ENCODE data around the gene DDOST.

- TF ChIP-seq EZH2 (IDR thresholded peaks at IDR 0.05) (no peak), POLR2AphosphoS5 (IDR thresholded peaks at IDR 0.05; ENCODE audit: borderline replicate concordance, low read depth, low read length) (no peak)
Observed at GRCh38 chr1:20691872-20692271, 30.7 kb upstream of the DDOST start.

All from SK-N-MC (cell line).